Measurements from ENCODE around the gene CCT6B. TPM values are rescaled to one million over a fixed set of nuclear protein-coding genes. Genes with fewer than 3 reads are reported as not detected.
A peak's percentile ranks its signal among the peaks of the same experiment; 100 is the strongest.

CCT6B gene
- total and polyA plus RNA-seq, 9 of the 15 experiments (the other 6 are each of a cell fraction or from before 2014, with no cell fraction given): 0.25 to 0.91 (median 0.58) TPM

DNA sequence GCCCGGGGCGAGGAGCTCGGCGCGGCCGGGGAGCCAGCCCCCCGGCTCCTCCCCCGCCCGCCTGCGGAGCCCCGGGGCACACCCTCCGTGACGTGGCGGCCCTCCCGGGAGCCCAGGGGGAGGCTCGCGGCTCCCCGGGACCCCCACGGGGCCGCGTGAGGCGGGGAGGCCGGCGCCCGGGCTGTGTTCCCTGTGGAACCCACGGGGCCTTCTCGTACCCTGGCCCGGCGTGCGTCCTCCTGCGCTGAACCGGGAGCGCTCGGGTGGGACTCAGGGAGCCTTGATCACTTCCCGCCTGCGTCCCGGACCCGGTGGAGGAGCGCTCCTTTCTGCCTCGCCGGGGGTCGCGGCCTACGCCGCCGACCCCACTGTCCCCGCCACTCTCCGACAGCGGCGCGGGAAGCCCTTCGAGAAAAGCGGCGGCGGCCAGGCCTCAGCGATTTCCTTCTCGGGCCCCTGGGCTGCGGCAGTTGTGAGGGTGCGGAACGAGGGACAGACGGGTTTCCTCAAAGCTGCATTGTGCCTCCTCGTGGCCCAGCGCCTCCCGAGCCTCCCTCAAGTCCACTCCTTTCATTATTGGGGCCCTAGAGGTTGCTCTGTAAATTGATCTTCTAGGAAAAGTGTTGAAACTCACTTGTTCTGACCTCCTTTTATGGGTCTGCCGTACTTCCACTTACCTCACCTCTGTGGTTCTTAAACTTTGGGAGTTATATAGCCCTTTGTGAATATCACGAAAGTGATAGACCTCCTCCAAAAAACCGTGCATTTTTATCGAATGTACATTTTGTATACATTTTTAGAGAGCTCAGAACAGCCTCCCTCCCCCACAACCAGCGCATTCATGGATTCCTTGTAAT, 19.6 kb upstream of the CCT6B start (continued):
- no peak for TF ChIP-seq NCOR1 (IDR thresholded peaks at IDR 0.05)
- TF ChIP-seq, protein P1, sequence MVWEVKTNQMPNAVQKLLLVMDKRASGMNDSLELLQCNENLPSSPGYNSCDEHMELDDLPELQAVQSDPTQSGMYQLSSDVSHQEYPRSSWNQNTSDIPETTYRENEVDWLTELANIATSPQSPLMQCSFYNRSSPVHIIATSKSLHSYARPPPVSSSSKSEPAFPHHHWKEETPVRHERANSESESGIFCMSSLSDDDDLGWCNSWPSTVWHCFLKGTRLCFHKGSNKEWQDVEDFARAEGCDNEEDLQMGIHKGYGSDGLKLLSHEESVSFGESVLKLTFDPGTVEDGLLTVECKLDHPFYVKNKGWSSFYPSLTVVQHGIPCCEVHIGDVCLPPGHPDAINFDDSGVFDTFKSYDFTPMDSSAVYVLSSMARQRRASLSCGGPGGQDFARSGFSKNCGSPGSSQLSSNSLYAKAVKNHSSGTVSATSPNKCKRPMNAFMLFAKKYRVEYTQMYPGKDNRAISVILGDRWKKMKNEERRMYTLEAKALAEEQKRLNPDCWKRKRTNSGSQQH (CRISPR knock-in tag; IDR thresholded peaks at IDR 0.05): no peak
- peak; percentile 4 for TF ChIP-seq CCNT2 (IDR thresholded peaks at IDR 0.05; ENCODE audit: borderline replicate concordance, extremely low read depth, insufficient read length, low read depth, low read length)
- no peak for TF ChIP-seq U2AF2 (optimal IDR thresholded peaks at IDR 0.05; ENCODE audit: low read depth, low read length)
- TF ChIP-seq, protein P2, sequence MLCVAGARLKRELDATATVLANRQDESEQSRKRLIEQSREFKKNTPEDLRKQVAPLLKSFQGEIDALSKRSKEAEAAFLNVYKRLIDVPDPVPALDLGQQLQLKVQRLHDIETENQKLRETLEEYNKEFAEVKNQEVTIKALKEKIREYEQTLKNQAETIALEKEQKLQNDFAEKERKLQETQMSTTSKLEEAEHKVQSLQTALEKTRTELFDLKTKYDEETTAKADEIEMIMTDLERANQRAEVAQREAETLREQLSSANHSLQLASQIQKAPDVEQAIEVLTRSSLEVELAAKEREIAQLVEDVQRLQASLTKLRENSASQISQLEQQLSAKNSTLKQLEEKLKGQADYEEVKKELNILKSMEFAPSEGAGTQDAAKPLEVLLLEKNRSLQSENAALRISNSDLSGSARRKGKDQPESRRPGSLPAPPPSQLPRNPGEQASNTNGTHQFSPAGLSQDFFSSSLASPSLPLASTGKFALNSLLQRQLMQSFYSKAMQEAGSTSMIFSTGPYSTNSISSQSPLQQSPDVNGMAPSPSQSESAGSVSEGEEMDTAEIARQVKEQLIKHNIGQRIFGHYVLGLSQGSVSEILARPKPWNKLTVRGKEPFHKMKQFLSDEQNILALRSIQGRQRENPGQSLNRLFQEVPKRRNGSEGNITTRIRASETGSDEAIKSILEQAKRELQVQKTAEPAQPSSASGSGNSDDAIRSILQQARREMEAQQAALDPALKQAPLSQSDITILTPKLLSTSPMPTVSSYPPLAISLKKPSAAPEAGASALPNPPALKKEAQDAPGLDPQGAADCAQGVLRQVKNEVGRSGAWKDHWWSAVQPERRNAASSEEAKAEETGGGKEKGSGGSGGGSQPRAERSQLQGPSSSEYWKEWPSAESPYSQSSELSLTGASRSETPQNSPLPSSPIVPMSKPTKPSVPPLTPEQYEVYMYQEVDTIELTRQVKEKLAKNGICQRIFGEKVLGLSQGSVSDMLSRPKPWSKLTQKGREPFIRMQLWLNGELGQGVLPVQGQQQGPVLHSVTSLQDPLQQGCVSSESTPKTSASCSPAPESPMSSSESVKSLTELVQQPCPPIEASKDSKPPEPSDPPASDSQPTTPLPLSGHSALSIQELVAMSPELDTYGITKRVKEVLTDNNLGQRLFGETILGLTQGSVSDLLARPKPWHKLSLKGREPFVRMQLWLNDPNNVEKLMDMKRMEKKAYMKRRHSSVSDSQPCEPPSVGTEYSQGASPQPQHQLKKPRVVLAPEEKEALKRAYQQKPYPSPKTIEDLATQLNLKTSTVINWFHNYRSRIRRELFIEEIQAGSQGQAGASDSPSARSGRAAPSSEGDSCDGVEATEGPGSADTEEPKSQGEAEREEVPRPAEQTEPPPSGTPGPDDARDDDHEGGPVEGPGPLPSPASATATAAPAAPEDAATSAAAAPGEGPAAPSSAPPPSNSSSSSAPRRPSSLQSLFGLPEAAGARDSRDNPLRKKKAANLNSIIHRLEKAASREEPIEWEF (CRISPR knock-in tag; IDR thresholded peaks at IDR 0.05): no peak
- TF ChIP-seq TBP (optimal IDR thresholded peaks at IDR 0.05; ENCODE audit: low read depth, low read length): peak; percentile 64
- TF ChIP-seq ERF (CRISPR knock-in tag; IDR thresholded peaks at IDR 0.05): 0 out of 2 replicates have a peak, but pooled peaks have one; percentile 21
- peak; percentile 34; the same call in 1 of the 2 replicates for TF ChIP-seq RNF2 (IDR thresholded peaks at IDR 0.05)
- 0 out of 2 replicates have a peak, but pooled peaks have one; percentile 43 for TF ChIP-seq XRCC5 (IDR thresholded peaks at IDR 0.05; ENCODE audit: low read depth, low read length)
- TF ChIP-seq, protein P3, sequence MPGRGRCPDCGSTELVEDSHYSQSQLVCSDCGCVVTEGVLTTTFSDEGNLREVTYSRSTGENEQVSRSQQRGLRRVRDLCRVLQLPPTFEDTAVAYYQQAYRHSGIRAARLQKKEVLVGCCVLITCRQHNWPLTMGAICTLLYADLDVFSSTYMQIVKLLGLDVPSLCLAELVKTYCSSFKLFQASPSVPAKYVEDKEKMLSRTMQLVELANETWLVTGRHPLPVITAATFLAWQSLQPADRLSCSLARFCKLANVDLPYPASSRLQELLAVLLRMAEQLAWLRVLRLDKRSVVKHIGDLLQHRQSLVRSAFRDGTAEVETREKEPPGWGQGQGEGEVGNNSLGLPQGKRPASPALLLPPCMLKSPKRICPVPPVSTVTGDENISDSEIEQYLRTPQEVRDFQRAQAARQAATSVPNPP (IDR thresholded peaks at IDR 0.05; ENCODE audit: borderline replicate concordance, insufficient read depth, insufficient read length): no peak
- TF ChIP-seq SIN3B (IDR thresholded peaks at IDR 0.05; ENCODE audit: low read depth): peak; percentile 65; the same call in 1 of the 2 replicates
- TF ChIP-seq, protein P4, sequence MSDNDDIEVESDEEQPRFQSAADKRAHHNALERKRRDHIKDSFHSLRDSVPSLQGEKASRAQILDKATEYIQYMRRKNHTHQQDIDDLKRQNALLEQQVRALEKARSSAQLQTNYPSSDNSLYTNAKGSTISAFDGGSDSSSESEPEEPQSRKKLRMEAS (CRISPR knock-in tag; IDR thresholded peaks at IDR 0.05): peak; percentile 38; the same call in 1 of the 2 replicates
- no peak for TF ChIP-seq CREB1 (IDR thresholded peaks at IDR 0.05)
- TF ChIP-seq CREB1 (CRISPR knock-in tag; IDR thresholded peaks at IDR 0.05): peak; percentile 50; the same call in 1 of the 2 replicates
- TF ChIP-seq SRSF1 (IDR thresholded peaks at IDR 0.05; ENCODE audit: low read depth, low read length): no peak
- 0 out of 2 replicates have a peak, but pooled peaks have one; percentile 48 for TF ChIP-seq HNRNPL (IDR thresholded peaks at IDR 0.05; ENCODE audit: low read depth, low read length)
- peak; percentile 77 for TF ChIP-seq RBM22 (IDR thresholded peaks at IDR 0.05; ENCODE audit: low read depth, low read length, poor library complexity, severe bottlenecking)
- no peak for TF ChIP-seq ATF1 (CRISPR knock-in tag; IDR thresholded peaks at IDR 0.05)
- peak; percentile 72 for TF ChIP-seq ATF1 (tag; IDR thresholded peaks at IDR 0.05)
